ENCODE results near the gene NEURL3.

NEURL3 gene

DNA sequence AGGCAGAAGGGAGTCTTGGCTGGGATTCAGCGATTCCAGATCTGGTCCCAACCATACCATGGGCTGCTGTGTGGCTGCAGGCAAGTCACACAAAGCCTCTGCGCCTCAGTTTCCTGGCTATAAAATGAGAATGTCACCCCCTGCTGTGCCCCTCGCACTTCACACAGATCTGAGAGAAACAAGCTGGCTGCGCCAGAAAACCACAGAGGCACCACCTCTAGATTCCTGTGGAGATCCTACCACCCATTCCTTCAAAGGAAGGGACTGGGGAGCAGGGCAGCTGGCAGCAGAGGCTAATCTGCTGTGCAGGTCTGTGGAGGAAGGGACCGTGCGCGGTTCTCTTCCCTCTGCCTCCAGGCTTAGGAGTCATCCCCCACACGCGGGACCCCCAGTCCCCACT is 19.8 kb downstream of the NEURL3 start:
- H2AFZ ChIP-seq (ENCODE audit: low read depth), result peak overlapping the region; percentile 87; the same call in 1 of the 2 replicates
- no peaks in the 10 kb centered on the region for H3K36me3 ChIP-seq (ENCODE audit: insufficient read depth)
- no peaks in the 10 kb centered on the region for H3K79me2 ChIP-seq (ENCODE audit: insufficient read depth, low read depth)
- H3K4me1 ChIP-seq (ENCODE audit: low read depth, poor library complexity, severe bottlenecking), result peaks cover 6% of the 10 kb centered on the region
- H3K4me3 ChIP-seq (IDR thresholded peaks at IDR 0.05; ENCODE audit: insufficient read depth, low read depth, low read length), result no peak overlapping the region
- no peak overlapping the region for H3K27ac ChIP-seq
- no peak overlapping the region for H3K9ac ChIP-seq
- no peak overlapping the region for H3K4me2 ChIP-seq
- TF ChIP-seq, protein P1, sequence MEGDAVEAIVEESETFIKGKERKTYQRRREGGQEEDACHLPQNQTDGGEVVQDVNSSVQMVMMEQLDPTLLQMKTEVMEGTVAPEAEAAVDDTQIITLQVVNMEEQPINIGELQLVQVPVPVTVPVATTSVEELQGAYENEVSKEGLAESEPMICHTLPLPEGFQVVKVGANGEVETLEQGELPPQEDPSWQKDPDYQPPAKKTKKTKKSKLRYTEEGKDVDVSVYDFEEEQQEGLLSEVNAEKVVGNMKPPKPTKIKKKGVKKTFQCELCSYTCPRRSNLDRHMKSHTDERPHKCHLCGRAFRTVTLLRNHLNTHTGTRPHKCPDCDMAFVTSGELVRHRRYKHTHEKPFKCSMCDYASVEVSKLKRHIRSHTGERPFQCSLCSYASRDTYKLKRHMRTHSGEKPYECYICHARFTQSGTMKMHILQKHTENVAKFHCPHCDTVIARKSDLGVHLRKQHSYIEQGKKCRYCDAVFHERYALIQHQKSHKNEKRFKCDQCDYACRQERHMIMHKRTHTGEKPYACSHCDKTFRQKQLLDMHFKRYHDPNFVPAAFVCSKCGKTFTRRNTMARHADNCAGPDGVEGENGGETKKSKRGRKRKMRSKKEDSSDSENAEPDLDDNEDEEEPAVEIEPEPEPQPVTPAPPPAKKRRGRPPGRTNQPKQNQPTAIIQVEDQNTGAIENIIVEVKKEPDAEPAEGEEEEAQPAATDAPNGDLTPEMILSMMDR (conservative IDR thresholded peaks at IDR 0.05; ENCODE audit: low read depth, low read length), result no peak
- H3K27me3 ChIP-seq (ENCODE audit: insufficient read depth, low read depth), result no peaks in the 10 kb centered on the region
- H4K20me1 ChIP-seq (ENCODE audit: insufficient read depth), result no peaks in the 10 kb centered on the region

DNA sequence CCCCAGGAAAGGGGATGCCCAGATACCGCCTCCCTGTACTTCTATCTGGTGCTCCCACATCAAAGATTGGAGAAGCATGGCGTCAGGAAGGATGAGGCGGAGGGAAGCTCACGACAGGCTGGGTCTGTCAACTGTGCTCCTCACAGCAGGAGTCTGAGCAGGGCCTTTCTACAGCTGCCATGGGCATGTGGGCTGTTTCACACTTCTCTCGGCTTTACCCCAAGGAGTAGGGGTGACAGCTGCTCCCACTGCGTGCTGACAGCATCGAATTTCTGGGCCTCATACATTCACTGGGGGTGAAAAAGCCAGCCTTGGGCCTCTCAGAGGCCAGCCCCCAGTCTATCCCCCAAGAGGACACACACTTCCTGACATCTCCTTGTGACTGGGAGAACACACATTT is 21.1 kb downstream of the NEURL3 start:
- peaks cover 6% of the 10 kb centered on the region for H3K4me1 ChIP-seq (ENCODE audit: low read depth, poor library complexity, severe bottlenecking)
- H3K27ac ChIP-seq, result no peak overlapping the region
- no peaks in the 10 kb centered on the region for H3K36me3 ChIP-seq (ENCODE audit: insufficient read depth)
- no peak overlapping the region for H3K4me3 ChIP-seq (IDR thresholded peaks at IDR 0.05; ENCODE audit: insufficient read depth, low read depth, low read length)
- no peaks in the 10 kb centered on the region for H3K27me3 ChIP-seq (ENCODE audit: insufficient read depth, low read depth)
- no peak overlapping the region for H3K4me2 ChIP-seq
- H3K79me2 ChIP-seq (ENCODE audit: insufficient read depth, low read depth), result no peaks in the 10 kb centered on the region
- H2AFZ ChIP-seq (ENCODE audit: low read depth), result no peak overlapping the region
- H3K9ac ChIP-seq, result no peak overlapping the region
- H4K20me1 ChIP-seq (ENCODE audit: insufficient read depth), result no peaks in the 10 kb centered on the region
- TF ChIP-seq, protein P1 (conservative IDR thresholded peaks at IDR 0.05; ENCODE audit: low read depth, low read length), result no peak

DNA sequence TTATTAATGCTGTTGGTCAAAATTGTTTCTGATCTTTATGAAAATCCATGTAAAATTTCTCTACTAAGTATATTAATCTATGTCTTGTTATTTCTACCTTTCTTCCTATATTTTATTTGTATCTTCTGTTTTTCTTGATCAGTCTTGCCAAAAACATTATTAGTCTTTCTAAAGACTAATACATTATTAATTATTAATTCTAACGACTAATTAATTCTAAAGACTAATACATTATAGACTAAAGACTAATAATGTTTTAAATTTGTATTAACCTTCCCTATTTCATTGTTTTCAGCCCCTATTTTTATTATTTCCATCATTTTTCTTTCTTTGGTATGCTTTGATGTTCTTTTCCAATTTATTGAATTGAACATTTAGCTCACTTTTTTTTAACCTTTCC is 27.7 kb downstream of the NEURL3 start:
- H2AFZ ChIP-seq (ENCODE audit: low read depth), result no peak overlapping the region

DNA sequence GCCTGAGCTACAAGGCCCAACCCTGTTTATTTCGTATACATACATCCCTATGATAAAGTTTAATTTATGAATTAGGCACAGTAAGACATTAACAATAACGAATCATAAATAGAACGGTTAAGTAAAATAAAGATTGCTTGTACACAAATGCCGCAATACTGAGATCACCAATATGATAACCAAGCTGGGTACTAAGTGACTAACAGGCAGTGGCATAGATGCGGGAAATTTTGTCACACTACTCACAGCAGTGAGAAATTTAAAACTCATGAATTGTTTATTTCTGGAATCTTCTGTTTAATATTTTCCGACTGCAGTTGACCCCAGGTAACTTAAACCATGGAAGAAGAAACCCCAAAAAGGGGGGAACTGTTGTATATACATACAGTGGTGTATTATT is 33.4 kb downstream of the NEURL3 start:
- Histone ChIP-seq H3K4me3 (IDR thresholded peaks at IDR 0.05; ENCODE audit: insufficient read depth, low read depth, low read length) (no peak overlapping the region), H3K27ac (no peak overlapping the region), H3K9ac (no peak overlapping the region), H3K27me3 (ENCODE audit: insufficient read depth, low read depth) (no peaks in the 10 kb centered on the region), H3K36me3 (ENCODE audit: insufficient read depth) (no peaks in the 10 kb centered on the region), H2AFZ (ENCODE audit: low read depth) (no peak overlapping the region), H3K4me2 (no peak overlapping the region), H3K4me1 (ENCODE audit: low read depth, poor library complexity, severe bottlenecking) (peaks cover 3% of the 10 kb centered on the region), H4K20me1 (ENCODE audit: insufficient read depth) (no peaks in the 10 kb centered on the region), H3K79me2 (ENCODE audit: insufficient read depth, low read depth) (no peaks in the 10 kb centered on the region)
- TF ChIP-seq, protein P1 (conservative IDR thresholded peaks at IDR 0.05; ENCODE audit: low read depth, low read length), result no peak

More for the DNA sequence above, 27.7 kb downstream of the NEURL3 start:
- H3K36me3 ChIP-seq (ENCODE audit: insufficient read depth), result no peaks in the 10 kb centered on the region
- no peaks in the 10 kb centered on the region for H3K79me2 ChIP-seq (ENCODE audit: insufficient read depth, low read depth)
- no peaks in the 10 kb centered on the region for H4K20me1 ChIP-seq (ENCODE audit: insufficient read depth)
- no peaks in the 10 kb centered on the region for H3K27me3 ChIP-seq (ENCODE audit: insufficient read depth, low read depth)
- TF ChIP-seq, protein P1 (conservative IDR thresholded peaks at IDR 0.05; ENCODE audit: low read depth, low read length), result no peak
- H3K4me1 ChIP-seq (ENCODE audit: low read depth, poor library complexity, severe bottlenecking), result no peaks in the 10 kb centered on the region
- H3K9ac ChIP-seq, result no peak overlapping the region
- H3K27ac ChIP-seq, result no peak overlapping the region
- H3K4me3 ChIP-seq (IDR thresholded peaks at IDR 0.05; ENCODE audit: insufficient read depth, low read depth, low read length), result no peak overlapping the region
- no peak overlapping the region for H3K4me2 ChIP-seq

All from KMS-11 (cell line).